ENCODE measurements around the gene AVL9.
"Not testable (repeated sequence)": the region's sequence is repeated elsewhere in the genome, so short reads cannot be mapped to it uniquely, and the experiment has no call there.

AVL9 gene

GRCh38 chr7:32611201-32612099 is 116.2 kb downstream of the AVL9 start:
- no peak for DNase-seq (ENCODE audit: low read depth)
- TF ChIP-seq, protein P1, sequence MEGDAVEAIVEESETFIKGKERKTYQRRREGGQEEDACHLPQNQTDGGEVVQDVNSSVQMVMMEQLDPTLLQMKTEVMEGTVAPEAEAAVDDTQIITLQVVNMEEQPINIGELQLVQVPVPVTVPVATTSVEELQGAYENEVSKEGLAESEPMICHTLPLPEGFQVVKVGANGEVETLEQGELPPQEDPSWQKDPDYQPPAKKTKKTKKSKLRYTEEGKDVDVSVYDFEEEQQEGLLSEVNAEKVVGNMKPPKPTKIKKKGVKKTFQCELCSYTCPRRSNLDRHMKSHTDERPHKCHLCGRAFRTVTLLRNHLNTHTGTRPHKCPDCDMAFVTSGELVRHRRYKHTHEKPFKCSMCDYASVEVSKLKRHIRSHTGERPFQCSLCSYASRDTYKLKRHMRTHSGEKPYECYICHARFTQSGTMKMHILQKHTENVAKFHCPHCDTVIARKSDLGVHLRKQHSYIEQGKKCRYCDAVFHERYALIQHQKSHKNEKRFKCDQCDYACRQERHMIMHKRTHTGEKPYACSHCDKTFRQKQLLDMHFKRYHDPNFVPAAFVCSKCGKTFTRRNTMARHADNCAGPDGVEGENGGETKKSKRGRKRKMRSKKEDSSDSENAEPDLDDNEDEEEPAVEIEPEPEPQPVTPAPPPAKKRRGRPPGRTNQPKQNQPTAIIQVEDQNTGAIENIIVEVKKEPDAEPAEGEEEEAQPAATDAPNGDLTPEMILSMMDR (IDR thresholded peaks at IDR 0.05; ENCODE audit: insufficient read depth, low read depth, low read length, missing control alignments) = no peak
- H3K4me3 ChIP-seq (ENCODE audit: low read depth, low read length) = no peak overlapping the region

DNA sequence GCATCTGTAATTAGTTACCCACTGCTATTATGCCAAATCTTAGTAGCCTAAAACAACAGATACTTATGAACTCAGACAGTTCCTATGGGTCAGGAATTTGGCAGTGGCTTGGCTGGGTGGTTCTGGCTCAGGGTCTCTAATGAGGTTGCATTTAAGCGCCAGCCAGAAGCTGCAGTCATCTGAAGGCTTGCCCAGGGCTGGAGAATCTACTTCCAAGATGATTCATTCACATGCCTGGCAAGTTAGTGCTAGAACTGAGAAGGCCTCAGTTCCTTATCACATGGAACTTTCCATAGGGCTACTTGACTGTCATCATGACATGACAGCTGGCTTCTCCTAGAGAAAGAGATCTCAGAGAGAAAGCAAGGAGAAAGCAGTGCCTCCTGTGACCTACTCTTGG is 121.3 kb downstream of the AVL9 start:
- DNase-seq (ENCODE audit: low read depth) = no peak
- no peak overlapping the region for H3K4me3 ChIP-seq (ENCODE audit: low read depth, low read length)
- TF ChIP-seq, protein P1 (IDR thresholded peaks at IDR 0.05; ENCODE audit: insufficient read depth, low read depth, low read length, missing control alignments) = no peak

- TF ChIP-seq, protein P1 (IDR thresholded peaks at IDR 0.05; ENCODE audit: insufficient read depth, low read depth, low read length, missing control alignments) = no peak
- DNase-seq (ENCODE audit: low read depth) = no peak
- H3K4me3 ChIP-seq (ENCODE audit: low read depth, low read length) = no peak overlapping the region
These were observed 123.2 kb downstream of the AVL9 start for GRCh38 chr7:32618470-32618869.

DNA sequence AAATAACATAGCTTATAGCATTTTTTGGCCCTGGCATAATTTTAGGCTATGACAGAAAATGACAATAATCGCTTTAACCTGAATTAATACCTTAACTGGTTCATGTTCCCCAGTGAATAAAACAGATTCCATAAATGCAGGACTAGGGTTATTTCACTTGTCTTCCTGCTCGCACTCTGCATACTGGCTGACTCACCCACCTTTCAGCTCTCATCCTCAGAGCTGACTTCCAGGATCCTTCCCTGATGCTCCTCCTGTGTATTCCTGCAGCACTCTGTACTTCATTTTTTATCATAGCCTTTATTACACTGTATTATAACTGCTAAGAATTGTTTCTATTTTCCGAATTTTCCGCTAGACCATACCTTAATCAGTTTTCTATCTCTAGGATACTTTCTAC is 123.7 kb downstream of the AVL9 start:
- no peak overlapping the region for H3K4me3 ChIP-seq (ENCODE audit: low read depth, low read length)
- no peak for DNase-seq (ENCODE audit: low read depth)
- TF ChIP-seq, protein P1 (IDR thresholded peaks at IDR 0.05; ENCODE audit: insufficient read depth, low read depth, low read length, missing control alignments) = no peak

- not testable (repeated sequence) for H3K4me3 ChIP-seq (ENCODE audit: low read depth, low read length); DNase-seq (ENCODE audit: low read depth)
These were observed 124.1 kb downstream of the AVL9 start for GRCh38 chr7:32619416-32619815.

- TF ChIP-seq, protein P1 (IDR thresholded peaks at IDR 0.05; ENCODE audit: insufficient read depth, low read depth, low read length, missing control alignments) = no peak
- no peak for DNase-seq (ENCODE audit: low read depth)
These were observed 135.7 kb downstream of the AVL9 start for GRCh38 chr7:32631021-32631420.

DNA sequence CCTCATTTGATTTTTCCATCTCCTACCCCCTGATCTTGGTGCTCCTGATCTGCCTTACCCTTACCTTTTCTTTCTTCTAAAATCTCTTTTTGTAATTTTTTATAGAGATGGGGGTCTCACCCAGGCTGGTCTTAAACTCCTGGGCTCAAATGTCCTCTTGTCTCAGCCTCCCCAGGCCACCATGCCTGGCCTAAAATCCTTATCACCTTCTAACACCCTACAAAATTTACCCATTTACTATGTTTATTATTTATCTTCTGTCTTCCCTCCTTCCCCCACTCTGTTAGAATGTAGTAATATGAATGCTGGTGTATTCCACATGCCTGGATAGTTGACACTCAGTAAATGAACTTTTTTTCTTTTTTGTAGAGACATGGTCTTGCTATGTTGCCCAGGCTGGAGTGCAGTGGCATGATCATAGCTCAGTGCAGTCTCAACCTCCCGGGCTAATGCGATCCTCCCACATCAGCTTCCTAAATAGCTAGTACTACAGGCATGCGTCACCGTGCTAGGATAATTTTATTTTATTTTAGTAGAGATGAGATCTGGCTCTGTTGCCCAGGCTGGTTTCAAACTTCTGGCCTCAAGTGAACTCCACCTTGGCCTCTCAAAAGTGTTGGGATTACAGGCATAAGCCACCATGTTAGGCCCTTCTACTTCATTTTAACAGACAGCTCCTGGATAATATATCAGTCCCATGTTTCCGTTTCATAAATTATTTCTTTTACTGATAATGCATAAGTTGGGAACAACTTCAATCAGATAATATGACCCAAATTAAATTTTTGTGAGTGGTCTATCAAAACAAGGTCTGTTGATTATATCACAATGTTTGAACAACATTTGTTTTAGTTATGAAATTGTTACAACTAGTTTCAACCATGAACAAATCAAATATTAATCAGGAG is 136.6 kb downstream of the AVL9 start:
- not testable (repeated sequence) for H3K4me3 ChIP-seq (ENCODE audit: low read depth, low read length); DNase-seq (ENCODE audit: low read depth)

More at GRCh38 chr7:32631021-32631420, 135.7 kb downstream of the AVL9 start:
- H3K4me3 ChIP-seq (ENCODE audit: low read depth, low read length) = no peak overlapping the region

- H3K4me3 ChIP-seq (ENCODE audit: low read depth, low read length); DNase-seq (ENCODE audit: low read depth): not testable (repeated sequence)
These were observed 138.2 kb downstream of the AVL9 start for GRCh38 chr7:32633446-32633845.

- DNase-seq (ENCODE audit: low read depth) = not testable (repeated sequence)
These were observed 139.6 kb downstream of the AVL9 start for GRCh38 chr7:32634798-32635393.

GRCh38 chr7:32636725-32637462 is 141.6 kb downstream of the AVL9 start:
- not testable (repeated sequence) for H3K4me3 ChIP-seq (ENCODE audit: low read depth, low read length); DNase-seq (ENCODE audit: low read depth)

More at GRCh38 chr7:32634798-32635393, 139.6 kb downstream of the AVL9 start:
- not testable (repeated sequence) for H3K4me3 ChIP-seq (ENCODE audit: low read depth, low read length)

DNA sequence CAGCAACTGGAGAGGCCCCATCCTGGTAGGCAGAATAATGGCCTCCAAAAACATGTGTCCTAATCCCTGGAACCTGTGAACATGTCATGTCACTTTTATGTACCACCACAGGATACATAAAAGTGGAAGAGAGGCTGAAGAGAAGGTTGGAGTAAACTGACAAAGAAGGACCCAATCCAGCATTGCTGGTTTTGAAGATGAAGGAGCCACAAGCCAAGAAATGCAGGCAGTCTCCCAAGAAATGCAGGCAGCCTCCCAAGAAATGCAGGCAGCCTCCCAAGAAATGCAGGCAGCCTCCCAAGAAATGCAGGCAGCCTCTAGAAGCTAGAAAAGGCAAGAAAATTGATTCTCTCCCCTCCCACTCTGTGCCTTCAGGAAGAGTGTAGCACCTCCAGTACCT is 142.3 kb downstream of the AVL9 start:
- DNase-seq (ENCODE audit: low read depth); H3K4me3 ChIP-seq (ENCODE audit: low read depth, low read length): not testable (repeated sequence)

Measured in GM12865 (cell line).